H1 (cell line): Measurements from ENCODE around the gene ORMDL2. TPM values are rescaled to one million over a fixed set of nuclear protein-coding genes. Genes with fewer than 3 reads are reported as not detected.
"Not testable (repeated sequence)": the region's sequence is repeated elsewhere in the genome, so short reads cannot be mapped to it uniquely, and the experiment has no call there.

Experiments
- CTCF ChIA-PET: fragments of 300-600 bp; sonication (Branson Sonifier 250); formaldehyde crosslinking; loops from one replicate; lab custom pipeline; 2021; ENCODE audit not compliant: partially characterized antibody; lab: Charles Lee
- POLR2A ChIA-PET: fragments of 300-600 bp; sonication (Branson Sonifier 250); formaldehyde crosslinking; loops from one replicate; lab custom pipeline; 2021; ENCODE audit warnings: inconsistent platforms; ENCODE audit not compliant: partially characterized antibody; lab: Charles Lee
- DNase-seq, 2 experiments: peaks; one replicate each; pipeline versions ENCODE4 v3.0.0 to v3.0.0-alpha.2; 2010 to 2022; ENCODE audit warnings: low spot score in 2 of 2, low read depth in 1 of 2, mixed read lengths in 1 of 2
- FAIRE-seq: peaks from 2 replicates; lab custom pipeline; 2011; peaks lifted over from hg19 to GRCh38; lab: Jason Lieb, UNC
- H2AFZ ChIP-seq: 2 replicates; pipeline ENCODE4 v1.8.1; 2012; ENCODE audit warnings: low read length, inconsistent platforms
- H2AK5ac ChIP-seq: 2 replicates; pipeline ENCODE4 v1.6.1; 2013; ENCODE audit warnings: low read depth, low read length
- H2BK120ac ChIP-seq: replicated peaks from 2 replicates; pipeline ENCODE3; 2013; ENCODE audit warnings: low read depth, low read length, inconsistent platforms
- H2BK12ac ChIP-seq: 2 replicates; pipeline ENCODE4 v1.6.1; 2013; ENCODE audit warnings: low read depth, low read length
- H2BK15ac ChIP-seq: 2 replicates; pipeline ENCODE4 v1.6.1; 2013; ENCODE audit warnings: low read length
- H2BK20ac ChIP-seq: 2 replicates; pipeline ENCODE4 v1.6.1; 2013; ENCODE audit warnings: low read length
- H2BK5ac ChIP-seq: 2 replicates; pipeline ENCODE4 v1.6.1; 2013; ENCODE audit warnings: low read depth, low read length
- H3K14ac ChIP-seq: 2 replicates; pipeline ENCODE4 v1.6.1; 2013; ENCODE audit warnings: inconsistent platforms; ENCODE audit not compliant: insufficient read length
- H3K18ac ChIP-seq: 2 replicates; pipeline ENCODE4 v1.6.1; 2013; ENCODE audit warnings: low read length; ENCODE audit errors: extremely low read depth
- H3K23ac ChIP-seq: 2 replicates; pipeline ENCODE4 v1.6.1; 2013; ENCODE audit warnings: inconsistent platforms; ENCODE audit not compliant: insufficient read length
- H3K23me2 ChIP-seq: 2 replicates; pipeline ENCODE4 v1.6.1; 2013; ENCODE audit warnings: low read depth, low read length
- H3K27ac ChIP-seq: 2 replicates; pipeline ENCODE4 v1.6.1; 2011; ENCODE audit warnings: low read depth, low read length, inconsistent platforms
- H3K27me3 ChIP-seq, 4 experiments: replicated peaks in 1 of 4; 1 replicate in 1 of 4; 2 replicates in 3 of 4; pipeline versions ENCODE4 v1.6.1 to v1.8.1; 2011 to 2013; ENCODE audit warnings: low read length in 3 of 4, mild to moderate bottlenecking in 3 of 4, inconsistent platforms in 2 of 4, mixed read lengths in 2 of 4, moderate library complexity in 1 of 4; ENCODE audit not compliant: control insufficient read depth in 3 of 4, insufficient read depth in 3 of 4; ENCODE audit errors: extremely low read depth in 1 of 4
- H3K36me3 ChIP-seq, 4 experiments: 2 replicates each; pipeline versions ENCODE4 v1.6.1 to v1.8.1; 2011 to 2013; ENCODE audit warnings: mild to moderate bottlenecking in 4 of 4, low read length in 3 of 4, moderate library complexity in 2 of 4, control low read depth in 1 of 4, inconsistent platforms in 1 of 4; ENCODE audit not compliant: insufficient read depth in 4 of 4, control insufficient read depth in 2 of 4
- H3K4ac ChIP-seq: replicated peaks from 2 replicates; pipeline ENCODE3; 2013; ENCODE audit warnings: low read length, low read depth, mixed read lengths, inconsistent platforms; ENCODE audit not compliant: insufficient read length
- H3K4me1 ChIP-seq, 4 experiments: replicated peaks in 1 of 4; 1 replicate in 1 of 4; 2 replicates in 3 of 4; pipeline versions ENCODE4 v1.6.1 to v1.8.1; 2011 to 2013; ENCODE audit warnings: low read length in 3 of 4, inconsistent platforms in 2 of 4, mixed read lengths in 1 of 4; ENCODE audit not compliant: insufficient read depth in 4 of 4, control insufficient read depth in 3 of 4
- H3K4me2 ChIP-seq, 2 experiments: 2 replicates each; pipeline versions ENCODE4 v1.6.1 to v1.8.1; 2011 to 2013; ENCODE audit warnings: low read depth in 2 of 2, low read length in 2 of 2, control low read depth in 1 of 2, inconsistent platforms in 1 of 2, mild to moderate bottlenecking in 1 of 2; ENCODE audit not compliant: insufficient read depth in 1 of 2
- H3K4me3 ChIP-seq, 4 experiments: fragments of 200-600, 300-600 bp in 1 of 4; sonication (generic), shearing (Covaris generic), sonication (Bioruptor Twin) in 1 of 4; 2 replicates each; pipeline versions ENCODE4 v1.5.1 to v1.8.1; 2011 to 2016; ENCODE audit warnings: low read length in 4 of 4, low read depth in 3 of 4, control low read depth in 2 of 4, inconsistent platforms in 2 of 4, mild to moderate bottlenecking in 2 of 4, mixed read lengths in 1 of 4, moderate library complexity in 1 of 4; ENCODE audit not compliant: insufficient read depth in 2 of 4; ENCODE audit errors: extremely low read depth in 1 of 4
- H3K56ac ChIP-seq: replicated peaks from 2 replicates; pipeline ENCODE3; 2013; ENCODE audit warnings: low read depth, mild to moderate bottlenecking, mixed read lengths, low read length, inconsistent platforms; ENCODE audit not compliant: insufficient read length
- H3K79me1 ChIP-seq: 2 replicates; pipeline ENCODE4 v1.6.1; 2013; ENCODE audit warnings: low read depth, low read length, control low read depth
- H3K79me2 ChIP-seq, 2 experiments: 2 replicates each; pipeline versions ENCODE4 v1.6.1 to v1.8.1; 2012 to 2013; ENCODE audit warnings: low read length in 2 of 2, mild to moderate bottlenecking in 2 of 2, inconsistent platforms in 1 of 2; ENCODE audit not compliant: insufficient read depth in 2 of 2, control insufficient read depth in 1 of 2
- H3K9ac ChIP-seq, 4 experiments: replicated peaks in 1 of 4; 1 replicate in 1 of 4; 2 replicates in 3 of 4; pipeline versions ENCODE4 v1.6.1 to v1.8.1; 2011 to 2013; ENCODE audit warnings: low read depth in 3 of 4, low read length in 3 of 4, control low read depth in 2 of 4, mild to moderate bottlenecking in 2 of 4, moderate library complexity in 2 of 4, inconsistent platforms in 1 of 4; ENCODE audit errors: extremely low read depth in 1 of 4
- H3K9me3 ChIP-seq, 2 experiments: 2 replicates each; pipeline versions ENCODE4 v1.6.1 to v1.8.1; 2012 to 2013; ENCODE audit warnings: mild to moderate bottlenecking in 2 of 2, moderate library complexity in 2 of 2, control low read depth in 1 of 2, inconsistent platforms in 1 of 2, low read depth in 1 of 2, low read length in 1 of 2, mixed read lengths in 1 of 2; ENCODE audit not compliant: insufficient read depth in 2 of 2
- H4K20me1 ChIP-seq, 2 experiments: replicated peaks in 1 of 2; 2 replicates each; pipeline versions ENCODE3 to v1.8.1; 2011 to 2013; ENCODE audit warnings: inconsistent platforms in 2 of 2, low read length in 2 of 2, mild to moderate bottlenecking in 1 of 2; ENCODE audit not compliant: insufficient read depth in 2 of 2, control insufficient read depth in 1 of 2
- H4K5ac ChIP-seq: 2 replicates; pipeline ENCODE4 v1.6.1; 2013; ENCODE audit warnings: low read length, low read depth, mixed read lengths, inconsistent platforms; ENCODE audit not compliant: insufficient read length
- H4K8ac ChIP-seq: 2 replicates; pipeline ENCODE4 v1.8.0; 2013; ENCODE audit warnings: mild to moderate bottlenecking, moderate library complexity, low read length, inconsistent platforms; ENCODE audit not compliant: insufficient read depth; ENCODE audit errors: extremely low read depth
- H4K91ac ChIP-seq: replicated peaks from 2 replicates; pipeline ENCODE3; 2013; ENCODE audit warnings: low read length, mixed read lengths, inconsistent platforms; ENCODE audit not compliant: insufficient read length
- WGBS, 2 experiments: shearing (Covaris generic) in 1 of 2; methylation state at CpG; one replicate each; pipeline versions ENCODE4 v1.1.6 to v1.1.7; 2013 to 2015; ENCODE audit warnings: low lambda C conversion rate in 2 of 2, mixed read lengths in 2 of 2, inconsistent platforms in 1 of 2, low coverage in 1 of 2, missing lambda C conversion rate in 1 of 2; ENCODE audit not compliant: insufficient replicate concordance in 2 of 2, insufficient coverage in 1 of 2, insufficient read length in 1 of 2; ENCODE audit errors: extremely low coverage in 1 of 2, missing lambda C conversion rate in 1 of 2; 5-methylcytosine and 5-hydroxymethylcytosine counted together
- polyA plus RNA-seq, 7 experiments: library from polyadenylated mRNA; depleted of rRNA in 3 of 7; stranded (reverse) in 5 of 7; unstranded in 2 of 7; fragments of >200 nt in 5 of 7; fragments of 200-250 nt in 2 of 7; gene quantifications; 1 replicate in 5 of 7; 2 replicates in 1 of 7; 4 replicates in 1 of 7; pipeline versions ENCODE4 v1.2.1 to v1.2.3, GENCODE V29; 2011 to 2013; ENCODE audit warnings: missing spikeins in 2 of 7, mixed read lengths in 2 of 7
- total RNA-seq: library from RNA; stranded (reverse); fragmentation: NEBNext Ultra II Directional; extraction: Animal tissue kit (Norgen Biotek cat#: 25700); gene quantifications from 2 replicates; pipeline ENCODE4 v1.2.1, GENCODE V29; 2021

Gene ORMDL2
- total and polyA plus RNA-seq, 2 of the 8 experiments (the other 6 are each of a cell fraction or from before 2014, with no cell fraction given): 39.0 to 65.6 TPM

GRCh38 chr12:55862931-55863330 is 45.1 kb downstream of the ORMDL2 start:
- H3K23ac ChIP-seq, H3K23me2 ChIP-seq, POLR2A ChIA-PET, H2BK12ac ChIP-seq, H2BK120ac ChIP-seq, H2BK15ac ChIP-seq, H3K79me1 ChIP-seq, DNase-seq, H3K36me3 ChIP-seq, H4K5ac ChIP-seq, H3K4ac ChIP-seq, H2BK20ac ChIP-seq, H3K27ac ChIP-seq, H3K27me3 ChIP-seq, H3K56ac ChIP-seq, H4K20me1 ChIP-seq, H4K91ac ChIP-seq, H3K9ac ChIP-seq, H3K14ac ChIP-seq, H3K9me3 ChIP-seq, H2AK5ac ChIP-seq, H3K4me3 ChIP-seq, H3K4me1 ChIP-seq, H2BK5ac ChIP-seq, H4K8ac ChIP-seq, H3K18ac ChIP-seq, H3K79me2 ChIP-seq, FAIRE-seq, H3K4me2 ChIP-seq, H2AFZ ChIP-seq: not testable (repeated sequence)
- CTCF ChIA-PET: interaction anchor here (1.8 kb wide), 1 partner anchor 42 kb away, joined by 3 read pairs; no protein-coding TSS in a partner anchor
- 93% methylated on average over 11 of the region's 13 CpGs; no CpG with 5 or more reads in 1 of the 2 experiments for WGBS, 2 experiments
